Central memory CD8-positive, alpha-beta T cell (primary cell): Measurements from ENCODE around the gene STX7.
A peak's percentile ranks its signal among the peaks of the same experiment; 100 is the strongest.

Experiments
- ATAC-seq: fragments of 150-1000 bp; cut with Tn5 transposase; replicated peaks from 2 replicates; pipeline ENCODE4 v1.10.0; 2022; ENCODE audit warnings: mild to moderate bottlenecking, moderate FRiP score, moderate number of reproducible peaks; ENCODE audit not compliant: poor library complexity, severe bottlenecking; ENCODE audit errors: extremely low read depth
- DNase-seq, 2 donors: peaks; one replicate each; pipeline ENCODE4 v3.0.0; 2021; ENCODE audit warnings: low spot score in 2 of 2
- H3K27ac Mint-ChIP-seq: one replicate; pipeline ENCODE4 v1.8.0; 2022; ENCODE audit warnings: low read depth, mild to moderate bottlenecking, moderate library complexity, mixed read lengths
- H3K27me3 Mint-ChIP-seq: one replicate; pipeline ENCODE4 v1.8.0; 2022; ENCODE audit warnings: mixed read lengths
- H3K36me3 Mint-ChIP-seq: one replicate; pipeline ENCODE4 v1.8.0; 2022; ENCODE audit warnings: mild to moderate bottlenecking, moderate library complexity, mixed read lengths; ENCODE audit not compliant: insufficient read depth
- H3K4me1 Mint-ChIP-seq: one replicate; pipeline ENCODE4 v1.8.0; 2022; ENCODE audit warnings: mixed read lengths
- H3K4me3 Mint-ChIP-seq: one replicate; pipeline ENCODE4 v1.8.0; 2022; ENCODE audit warnings: mild to moderate bottlenecking, moderate library complexity, mixed read lengths
- H3K9me3 Mint-ChIP-seq: one replicate; pipeline ENCODE4 v1.8.0; 2022; ENCODE audit warnings: mixed read lengths

Gene STX7

GRCh38 chr6:132413499-132413802 is 99.5 kb downstream of the STX7 start:
- ATAC-seq (no peak), DNase-seq (no peak)
- no peaks in the 10 kb centered on the region for H3K9me3 Mint-ChIP-seq
- H3K4me3 Mint-ChIP-seq, result no peak overlapping the region
- peaks cover 70% of the 10 kb centered on the region for H3K27me3 Mint-ChIP-seq
- no peaks in the 10 kb centered on the region for H3K36me3 Mint-ChIP-seq
- H3K4me1 Mint-ChIP-seq, result no peaks in the 10 kb centered on the region
- no peak overlapping the region for H3K27ac Mint-ChIP-seq

- no peak for DNase-seq
- Mint-ChIP-seq H3K4me3 (no peak overlapping the region), H3K27ac (no peak overlapping the region), H3K36me3 (no peaks in the 10 kb centered on the region), H3K4me1 (no peaks in the 10 kb centered on the region), H3K27me3 (peaks cover 66% of the 10 kb centered on the region), H3K9me3 (no peaks in the 10 kb centered on the region)
- ATAC-seq, result no peak
These were observed 100.0 kb downstream of the STX7 start for GRCh38 chr6:132412656-132413498.

GRCh38 chr6:132411296-132411695 is 101.6 kb downstream of the STX7 start:
- Mint-ChIP-seq H3K27me3 (peaks cover 51% of the 10 kb centered on the region), H3K4me3 (no peak overlapping the region), H3K27ac (no peak overlapping the region), H3K36me3 (no peaks in the 10 kb centered on the region), H3K9me3 (no peaks in the 10 kb centered on the region), H3K4me1 (no peaks in the 10 kb centered on the region)
- ATAC-seq, result no peak
- no peak for DNase-seq

GRCh38 chr6:132410830-132411229 is 102.1 kb downstream of the STX7 start:
- DNase-seq (no peak), ATAC-seq (no peak)
- peaks cover 46% of the 10 kb centered on the region for H3K27me3 Mint-ChIP-seq
- no peaks in the 10 kb centered on the region for H3K9me3 Mint-ChIP-seq
- no peak overlapping the region for H3K27ac Mint-ChIP-seq
- no peak overlapping the region for H3K4me3 Mint-ChIP-seq
- no peaks in the 10 kb centered on the region for H3K4me1 Mint-ChIP-seq
- no peaks in the 10 kb centered on the region for H3K36me3 Mint-ChIP-seq

- DNase-seq (no peak), ATAC-seq (no peak)
- H3K4me3 Mint-ChIP-seq, result no peak overlapping the region
- H3K9me3 Mint-ChIP-seq, result no peaks in the 10 kb centered on the region
- H3K27ac Mint-ChIP-seq, result no peak overlapping the region
- H3K4me1 Mint-ChIP-seq, result peaks cover 5% of the 10 kb centered on the region
- no peaks in the 10 kb centered on the region for H3K36me3 Mint-ChIP-seq
- H3K27me3 Mint-ChIP-seq, result peaks cover 44% of the 10 kb centered on the region
These were observed 107.6 kb downstream of the STX7 start for GRCh38 chr6:132405143-132405915.

- Mint-ChIP-seq H3K36me3 (no peaks in the 10 kb centered on the region), H3K4me3 (no peak overlapping the region), H3K27me3 (peaks cover 46% of the 10 kb centered on the region), H3K9me3 (no peaks in the 10 kb centered on the region), H3K4me1 (peaks cover 5% of the 10 kb centered on the region), H3K27ac (no peak overlapping the region)
- ATAC-seq, result no peak
- DNase-seq, result no peak
These were observed 108.2 kb downstream of the STX7 start for GRCh38 chr6:132404736-132405135.

GRCh38 chr6:132404330-132404729 is 108.6 kb downstream of the STX7 start:
- Mint-ChIP-seq H3K27me3 (peaks cover 50% of the 10 kb centered on the region), H3K4me3 (no peak overlapping the region), H3K36me3 (no peaks in the 10 kb centered on the region), H3K9me3 (no peaks in the 10 kb centered on the region), H3K4me1 (peaks cover 5% of the 10 kb centered on the region), H3K27ac (no peak overlapping the region)
- DNase-seq, result no peak
- no peak for ATAC-seq

- peaks cover 5% of the 10 kb centered on the region for H3K4me1 Mint-ChIP-seq
These were observed 111.2 kb downstream of the STX7 start for GRCh38 chr6:132401618-132402285.

GRCh38 chr6:132400883-132401617 is 111.9 kb downstream of the STX7 start, which contains the start of gene MOXD1:
MOXD1 (minus strand) TSS chr6:132401475; CDS start chr6:132401426, 49 bp downstream.
- Mint-ChIP-seq H3K36me3 (no peaks in the 10 kb centered on the region), H3K27ac (no peak within 1 kb of the TSS), H3K4me3 (peak within 1 kb of the TSS; percentile 52), H3K4me1 (peaks cover 5% of the 10 kb centered on the region), H3K27me3 (peaks cover 74% of the 10 kb centered on the region), H3K9me3 (no peaks in the 10 kb centered on the region)
- DNase-seq, result no peak
- ATAC-seq, result peak; percentile 28

More at GRCh38 chr6:132401618-132402285, 111.2 kb downstream of the STX7 start:
- no peaks in the 10 kb centered on the region for H3K9me3 Mint-ChIP-seq
- DNase-seq, result no peak
- H3K4me3 Mint-ChIP-seq, result peak overlapping the region; percentile 52
- H3K27ac Mint-ChIP-seq, result no peak overlapping the region
- H3K36me3 Mint-ChIP-seq, result no peaks in the 10 kb centered on the region
- H3K27me3 Mint-ChIP-seq, result peaks cover 67% of the 10 kb centered on the region
- ATAC-seq, result no peak

GRCh38 chr6:132400555-132400882 is 112.4 kb downstream of the STX7 start:
- Mint-ChIP-seq H3K27me3 (peaks cover 80% of the 10 kb centered on the region), H3K27ac (no peak overlapping the region), H3K4me1 (peaks cover 5% of the 10 kb centered on the region)

GRCh38 chr6:132399376-132400074 is 113.4 kb downstream of the STX7 start:
- H3K4me1 Mint-ChIP-seq, result peaks cover 5% of the 10 kb centered on the region
- H3K9me3 Mint-ChIP-seq, result peaks cover 9% of the 10 kb centered on the region
- ATAC-seq (no peak), DNase-seq (no peak)
- H3K27me3 Mint-ChIP-seq, result peaks cover 87% of the 10 kb centered on the region
- H3K27ac Mint-ChIP-seq, result no peak overlapping the region
- no peaks in the 10 kb centered on the region for H3K36me3 Mint-ChIP-seq
- H3K4me3 Mint-ChIP-seq, result no peak overlapping the region

More at GRCh38 chr6:132400555-132400882, 112.4 kb downstream of the STX7 start:
- Mint-ChIP-seq H3K9me3 (no peaks in the 10 kb centered on the region), H3K4me3 (peak overlapping the region; percentile 50), H3K36me3 (no peaks in the 10 kb centered on the region)
- ATAC-seq (no peak), DNase-seq (no peak)
